PC-3 (cell line): ENCODE results near the gene ENPP1. TPM values are rescaled to one million over a fixed set of nuclear protein-coding genes. Genes with fewer than 3 reads are reported as not detected.

Source experiments
- ATAC-seq: fragments of 200-7000 bp; cut with Tn5 transposase; 2 replicates; pipeline ENCODE4 v1.9.1; 2020; ENCODE audit warnings: mild to moderate bottlenecking, moderate library complexity
- BruUV-seq: library from RNA; stranded (reverse); fragments of 400-500 nt; replicated peaks from 2 replicates; lab custom pipeline; 2021; lab: Mats Ljungman, UMichigan
- CTCF ChIA-PET: fragments of 300-600 bp; sonication (Branson Sonifier 250); formaldehyde crosslinking; loops from one replicate; lab custom pipeline; 2022; ENCODE audit warnings: antibody characterized with exemption; lab: Charles Lee
- POLR2A ChIA-PET: fragments of 300-600 bp; sonication (Branson Sonifier 250); formaldehyde crosslinking; loops from one replicate; lab custom pipeline; 2022; ENCODE audit warnings: antibody characterized with exemption; ENCODE audit not compliant: unreplicated experiment; lab: Charles Lee
- DNase-seq: peaks from one replicate; pipeline ENCODE4 v3.0.0-alpha.2; 2015
- H2AFZ ChIP-seq: fragments of 300-600 bp; sonication (generic); 2 replicates; pipeline ENCODE4 v1.6.0; 2016; ENCODE audit warnings: antibody characterized with exemption, low read length
- H3F3A ChIP-seq: fragments of 300-600 bp; sonication (generic); one replicate; pipeline ENCODE4 v1.6.0; 2017; ENCODE audit warnings: antibody characterized with exemption, low read length, control low read depth, mild to moderate bottlenecking; ENCODE audit not compliant: unreplicated experiment
- H3K27ac ChIP-seq: fragments of 300-600 bp; sonication (generic); 2 replicates; pipeline ENCODE4 v1.5.1; 2016; ENCODE audit warnings: mild to moderate bottlenecking, low read length
- H3K27me3 ChIP-seq: fragments of 300-600 bp; sonication (generic); 2 replicates; pipeline ENCODE4 v1.6.1; 2016; ENCODE audit warnings: low read length, mixed read lengths
- H3K36me3 ChIP-seq: fragments of 300-600 bp; sonication (generic); 2 replicates; pipeline ENCODE4 v1.6.1; 2016; ENCODE audit warnings: low read depth, mixed run types, low read length, mixed read lengths
- H3K4me1 ChIP-seq: fragments of 300-600 bp; sonication (generic); 2 replicates; pipeline ENCODE4 v1.5.1; 2016; ENCODE audit warnings: low read length; ENCODE audit not compliant: insufficient read depth
- H3K4me2 ChIP-seq: fragments of 300-600 bp; sonication (generic); 2 replicates; pipeline ENCODE4 v1.6.0; 2016; ENCODE audit warnings: low read length
- H3K4me3 ChIP-seq: fragments of 300-600 bp; sonication (generic); 2 replicates; pipeline ENCODE4 v1.5.1; 2016; ENCODE audit warnings: mild to moderate bottlenecking, low read length, mixed read lengths
- H3K79me2 ChIP-seq: fragments of 300-600 bp; sonication (generic); 2 replicates; pipeline ENCODE4 v1.6.1; 2017; ENCODE audit warnings: low read length, mixed read lengths
- H3K9ac ChIP-seq: fragments of 300-600 bp; sonication (generic); 2 replicates; pipeline ENCODE4 v1.6.0; 2016; ENCODE audit warnings: mild to moderate bottlenecking, low read length
- H3K9me2 ChIP-seq: fragments of 300-600 bp; sonication (generic); replicated peaks from 2 replicates; pipeline ENCODE4 v1.6.1; 2016; ENCODE audit warnings: mixed run types, low read length, mixed read lengths
- H3K9me3 ChIP-seq: fragments of 300-600 bp; sonication (generic); 2 replicates; pipeline ENCODE4 v1.6.1; 2016; ENCODE audit warnings: low read length, mixed read lengths
- H4K20me1 ChIP-seq: fragments of 300-600 bp; sonication (generic); 2 replicates; pipeline ENCODE4 v1.6.1; 2016; ENCODE audit warnings: low read length, mixed read lengths
- CTCF ChIP-seq: fragments of 300-600 bp; sonication (generic); conservative IDR thresholded peaks from 2 replicates; pipeline ENCODE4 v1.5.1; 2017; ENCODE audit warnings: antibody characterized with exemption, low read depth, mild to moderate bottlenecking, low read length
- EZH2 ChIP-seq: fragments of 300-600 bp; sonication (generic); IDR thresholded peaks from one replicate; pipeline ENCODE4 v1.6.1; 2017; ENCODE audit warnings: antibody characterized with exemption, mild to moderate bottlenecking, low read length; ENCODE audit not compliant: unreplicated experiment
- EZH2phosphoT487 ChIP-seq: fragments of 300-600 bp; sonication (generic); IDR thresholded peaks from 2 replicates; pipeline ENCODE4 v1.6.1; 2018; ENCODE audit warnings: mild to moderate bottlenecking, antibody characterized with exemption, low read length, borderline replicate concordance
- intact Hi-C: fragments of 100-400 bp; cut with micrococcal nuclease; formaldehyde crosslinking; loops from 2 replicates; pipeline ENCODE4 v1.9.0; 2023
- total RNA-seq: library from RNA; depleted of rRNA; stranded (reverse); fragments of >200 nt; gene quantifications from 2 replicates; pipeline ENCODE4 v1.2.3, GENCODE V29; 2014

Gene ENPP1
- total RNA-seq, 1 experiment from 2014 or later: 5.1 TPM

GRCh38 chr6:131861381-131861780 lies 53.6 kb downstream of the ENPP1 start:
- ATAC-seq: no peak
- ChIA-PET CTCF (no interaction called here), POLR2A (no interaction called here)
- H3K9ac ChIP-seq: no peak overlapping the region
- H3K9me3 ChIP-seq: no peaks in the 10 kb centered on the region
- H3K9me2 ChIP-seq: no peaks in the 10 kb centered on the region
- no peaks in the 10 kb centered on the region for H3K36me3 ChIP-seq
- no peaks in the 10 kb centered on the region for H4K20me1 ChIP-seq
- no TSS peak for BruUV-seq
- no peak overlapping the region for H3K27ac ChIP-seq
- no peak overlapping the region for H3K4me2 ChIP-seq
- TF ChIP-seq EZH2: no peak
- no peak for TF ChIP-seq EZH2phosphoT487
- TF ChIP-seq CTCF: no peak
- H2AFZ ChIP-seq: no peak overlapping the region
- H3F3A ChIP-seq: no peaks in the 10 kb centered on the region
- H3K4me1 ChIP-seq: peaks cover 45% of the 10 kb centered on the region
- H3K27me3 ChIP-seq: no peaks in the 10 kb centered on the region
- H3K4me3 ChIP-seq: no peak overlapping the region
- intact Hi-C loops: loop anchor here (5.0 kb wide), 1 partner anchor 36 kb away; no protein-coding TSS in a partner anchor
- H3K79me2 ChIP-seq: no peaks in the 10 kb centered on the region
- DNase-seq: no peak

GRCh38 chr6:131862476-131862875 lies 54.7 kb downstream of the ENPP1 start:
- Histone ChIP-seq H3K9me3 (no peaks in the 10 kb centered on the region), H3K27ac (no peak overlapping the region), H3K79me2 (no peaks in the 10 kb centered on the region), H3K9ac (no peak overlapping the region), H4K20me1 (no peaks in the 10 kb centered on the region), H3K4me1 (peaks cover 45% of the 10 kb centered on the region), H3F3A (no peaks in the 10 kb centered on the region), H3K9me2 (no peaks in the 10 kb centered on the region), H3K27me3 (no peaks in the 10 kb centered on the region), H3K36me3 (no peaks in the 10 kb centered on the region), H3K4me2 (no peak overlapping the region), H3K4me3 (no peak overlapping the region), H2AFZ (no peak overlapping the region)
- ATAC-seq: no peak
- TF ChIP-seq EZH2 (no peak), CTCF (no peak), EZH2phosphoT487 (no peak)
- intact Hi-C loops: loop anchor here (5.0 kb wide), 1 partner anchor 35 kb away; no protein-coding TSS in a partner anchor
- POLR2A ChIA-PET: no interaction called here
- no TSS peak for BruUV-seq
- CTCF ChIA-PET: no interaction called here
- peak; percentile 45 for DNase-seq

GRCh38 chr6:131867744-131868143 lies 59.9 kb downstream of the ENPP1 start:
- intact Hi-C loops: no loop called here
- TF ChIP-seq EZH2phosphoT487 (no peak), CTCF (no peak), EZH2 (no peak)
- no peak for ATAC-seq
- POLR2A ChIA-PET: no interaction called here
- CTCF ChIA-PET: no interaction called here
- no peaks in the 10 kb centered on the region for H3F3A ChIP-seq
- H3K9ac ChIP-seq: no peak overlapping the region
- no peak for DNase-seq
- H3K4me1 ChIP-seq: peaks cover 21% of the 10 kb centered on the region
- no peak overlapping the region for H3K4me3 ChIP-seq
- no peaks in the 10 kb centered on the region for H3K9me3 ChIP-seq
- no peaks in the 10 kb centered on the region for H3K79me2 ChIP-seq
- no peak overlapping the region for H2AFZ ChIP-seq
- no peak overlapping the region for H3K4me2 ChIP-seq
- no peak overlapping the region for H3K27ac ChIP-seq
- no peaks in the 10 kb centered on the region for H3K27me3 ChIP-seq
- no peaks in the 10 kb centered on the region for H4K20me1 ChIP-seq
- H3K9me2 ChIP-seq: no peaks in the 10 kb centered on the region
- no TSS peak for BruUV-seq
- no peaks in the 10 kb centered on the region for H3K36me3 ChIP-seq
